ENCODE data around the gene STPG4.
"Not testable (repeated sequence)": the region's sequence is repeated elsewhere in the genome, so short reads cannot be mapped to it uniquely, and the experiment has no call there.

STPG4 gene

GRCh38 chr2:47172922-47173695 is 18.0 kb upstream of the STPG4 start:
- ATAC-seq, result no peak

- no peak for ATAC-seq
Observed at GRCh38 chr2:47172156-47172921, 17.2 kb upstream of the STPG4 start.

- ATAC-seq, result no peak
Observed at GRCh38 chr2:47169784-47170183, 14.7 kb upstream of the STPG4 start.

- ATAC-seq, result not testable (repeated sequence)
Observed at GRCh38 chr2:47168895-47169294, 13.8 kb upstream of the STPG4 start.

- ATAC-seq, result no peak
Observed at GRCh38 chr2:47167149-47167548, 12.0 kb upstream of the STPG4 start.

GRCh38 chr2:47165001-47165555 is 10.0 kb upstream of the STPG4 start:
- ATAC-seq, result no peak

GRCh38 chr2:47162780-47163179 is 7.7 kb upstream of the STPG4 start:
- ATAC-seq, result no peak

GRCh38 chr2:47161475-47161874 is 6.4 kb upstream of the STPG4 start:
- ATAC-seq, result no peak

- no peak for ATAC-seq
Observed at GRCh38 chr2:47160660-47161059, 5.6 kb upstream of the STPG4 start.

GRCh38 chr2:47160211-47160610 is 5.1 kb upstream of the STPG4 start:
- no peak for ATAC-seq

- no peak for ATAC-seq
Observed at GRCh38 chr2:47159627-47160026, 4.5 kb upstream of the STPG4 start.

- no peak for ATAC-seq
Observed at GRCh38 chr2:47158576-47158975, 3.5 kb upstream of the STPG4 start.

- ATAC-seq, result no peak
Observed at GRCh38 chr2:47152803-47153202, 2.3 kb downstream of the STPG4 start.

- ATAC-seq, result no peak
Observed at GRCh38 chr2:47150175-47150574, 4.9 kb downstream of the STPG4 start.

GRCh38 chr2:47147021-47147420 is 8.1 kb downstream of the STPG4 start:
- ATAC-seq, result no peak

- ATAC-seq, result peak in 1 of 2 donors; percentile 33
Observed at GRCh38 chr2:47145466-47145865, 9.6 kb downstream of the STPG4 start.

GRCh38 chr2:47141520-47141919 is 13.6 kb downstream of the STPG4 start:
- ATAC-seq, result no peak

GRCh38 chr2:47134386-47135090 is 20.6 kb downstream of the STPG4 start:
- ATAC-seq, result no peak

GRCh38 chr2:47133046-47133445 is 22.1 kb downstream of the STPG4 start:
- no peak for ATAC-seq

GRCh38 chr2:47129191-47129706 is 25.9 kb downstream of the STPG4 start:
- no peak for ATAC-seq

- no peak for ATAC-seq
Observed at GRCh38 chr2:47128705-47129104, 26.4 kb downstream of the STPG4 start.

- no peak for ATAC-seq
Observed at GRCh38 chr2:47127862-47128543, 27.1 kb downstream of the STPG4 start.
